Measurements from ENCODE around the gene KIAA1755.

GRCh38 chr20:38195521-38195920 lies 65.0 kb downstream of the KIAA1755 start:
- TF ChIP-seq CTCF (conservative IDR thresholded peaks at IDR 0.05; ENCODE audit: low read length) (no peak), EZH2phosphoT487 (IDR thresholded peaks at IDR 0.05; ENCODE audit: borderline replicate concordance) (no peak)
